Peyer's patch (tissue), 4 donors: ENCODE measurements around the gene ZNF618.

ENCODE experiments used
- CTCF ChIP-seq, 6 experiments: fragments of 450-650 bp in 4 of 6; fragments of 200-600 bp in 2 of 6; sonication (generic) in 1 of 6; IDR thresholded peaks; one replicate each; pipeline ENCODE4 v1.5.1; 2017 to 2019; ENCODE audit warnings: antibody characterized with exemption in 6 of 6, mild to moderate bottlenecking in 3 of 6, moderate library complexity in 1 of 6
- POLR2A ChIP-seq, 2 donors: fragments of 450-650 bp; IDR thresholded peaks; one replicate each; pipeline ENCODE4 v1.5.1; 2017; ENCODE audit warnings: antibody characterized with exemption in 2 of 2, mild to moderate bottlenecking in 2 of 2, moderate library complexity in 2 of 2

DNA sequence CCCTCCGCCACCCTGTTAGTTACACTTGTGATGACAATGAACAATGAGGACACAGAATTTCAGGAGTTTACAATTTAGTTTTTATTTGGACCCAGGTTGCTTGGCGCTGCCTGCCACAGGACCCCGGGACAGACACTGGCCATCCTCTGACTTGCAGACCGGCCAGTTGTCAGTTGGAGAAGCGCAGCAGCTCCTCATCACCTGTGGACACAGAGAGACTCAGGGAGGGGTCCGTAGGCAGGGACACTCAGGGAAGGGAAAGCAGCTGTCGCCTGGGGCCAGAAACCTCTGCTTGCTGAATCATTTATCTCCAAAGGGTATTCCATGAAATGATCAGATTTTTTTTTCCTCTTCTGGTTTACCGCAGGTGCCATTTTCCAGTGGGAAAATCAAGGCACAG lies 184.0 kb downstream of the ZNF618 start:
- TF ChIP-seq CTCF (IDR thresholded peaks at IDR 0.05) (no peak), POLR2A (IDR thresholded peaks at IDR 0.05) (no peak)
